22Rv1 (cell line): ENCODE results near the gene KCNH1.

ENCODE experiments used
- H3K27ac ChIP-seq: fragments of 450-650 bp; 2 replicates; pipeline ENCODE4 v1.5.1; 2017
- CTCF ChIP-seq: fragments of 450-650 bp; IDR thresholded peaks from 2 replicates; pipeline ENCODE4 v1.5.1; 2017; ENCODE audit warnings: mild to moderate bottlenecking
- ZFX ChIP-seq: fragments of 450-650 bp; IDR thresholded peaks from 2 replicates; pipeline ENCODE4 v1.6.1; 2017; ENCODE audit warnings: antibody characterized with exemption, borderline replicate concordance

Gene KCNH1

GRCh38 chr1:210688512-210689234 lies 445.3 kb downstream of the KCNH1 start:
- TF ChIP-seq CTCF (no peak), ZFX (no peak)
- H3K27ac ChIP-seq = no peak overlapping the region

GRCh38 chr1:210687582-210688279 lies 446.2 kb downstream of the KCNH1 start:
- H3K27ac ChIP-seq = no peak overlapping the region

GRCh38 chr1:210686841-210687240 lies 447.1 kb downstream of the KCNH1 start:
- TF ChIP-seq CTCF (no peak), ZFX (no peak)
- H3K27ac ChIP-seq = no peak overlapping the region

More at GRCh38 chr1:210687582-210688279, 446.2 kb downstream of the KCNH1 start:
- no peak for TF ChIP-seq CTCF
- no peak for TF ChIP-seq ZFX

GRCh38 chr1:210685295-210685650 lies 448.7 kb downstream of the KCNH1 start:
- H3K27ac ChIP-seq = no peak overlapping the region
- no peak for TF ChIP-seq ZFX
- TF ChIP-seq CTCF = no peak

GRCh38 chr1:210684466-210685294 lies 449.3 kb downstream of the KCNH1 start:
- TF ChIP-seq ZFX (no peak), CTCF (no peak)

GRCh38 chr1:210683403-210684047 lies 450.4 kb downstream of the KCNH1 start:
- TF ChIP-seq CTCF = no peak
- no peak overlapping the region for H3K27ac ChIP-seq

More at GRCh38 chr1:210684466-210685294, 449.3 kb downstream of the KCNH1 start:
- H3K27ac ChIP-seq = no peak overlapping the region
